IMR-90 (cell line): ENCODE data around the gene ARL2. TPM values are rescaled to one million over a fixed set of nuclear protein-coding genes. Genes with fewer than 3 reads are reported as not detected.

ENCODE experiments used
- ATAC-seq: fragments of 200-7000 bp; cut with Tn5 transposase; 2 replicates; pipeline ENCODE4 v1.9.1; 2020; ENCODE audit warnings: low read depth, mild to moderate bottlenecking, moderate library complexity
- BruUV-seq: library from RNA; stranded (reverse); fragments of 400-500 nt; replicated peaks from 2 replicates; lab custom pipeline; 2021; lab: Mats Ljungman, UMichigan
- CTCF ChIA-PET: fragments of 300-600 bp; formaldehyde crosslinking; extraction: SDS; loops from one replicate; lab custom pipeline; 2021; ENCODE audit warnings: antibody characterized with exemption; lab: Yijun Ruan, JAX
- POLR2A ChIA-PET: fragments of 300-600 bp; sonication (Branson Sonifier 250); formaldehyde crosslinking; loops from one replicate; lab custom pipeline; 2022; ENCODE audit warnings: antibody characterized with exemption; ENCODE audit not compliant: unreplicated experiment; lab: Charles Lee
- DNase-seq: peaks from one replicate; pipeline ENCODE4 v3.0.0; 2013
- H2AFZ ChIP-seq: replicated peaks from 2 replicates; pipeline ENCODE3; 2013; ENCODE audit warnings: low read length, mild to moderate bottlenecking; ENCODE audit not compliant: poor library complexity
- H2AK5ac ChIP-seq: 2 replicates; pipeline ENCODE4 v1.6.1; 2013; ENCODE audit warnings: low read depth, low read length, inconsistent platforms
- H2AK9ac ChIP-seq: replicated peaks from 2 replicates; pipeline ENCODE3; 2013; ENCODE audit warnings: mild to moderate bottlenecking, low read depth, low read length, moderate library complexity; ENCODE audit not compliant: poor library complexity
- H2BK120ac ChIP-seq: 2 replicates; pipeline ENCODE4 v1.6.1; 2013; ENCODE audit warnings: low read depth, low read length, inconsistent platforms
- H2BK15ac ChIP-seq: 3 replicates; pipeline ENCODE4 v1.6.1; 2013; ENCODE audit warnings: low read depth, low read length, inconsistent platforms
- H2BK20ac ChIP-seq: 2 replicates; pipeline ENCODE4 v1.6.1; 2013; ENCODE audit warnings: low read depth, mild to moderate bottlenecking, inconsistent platforms, low read length, moderate library complexity
- H2BK5ac ChIP-seq: 2 replicates; pipeline ENCODE4 v1.6.1; 2013; ENCODE audit warnings: mild to moderate bottlenecking, low read depth, low read length, inconsistent platforms; ENCODE audit not compliant: poor library complexity, severe bottlenecking
- H3K14ac ChIP-seq: replicated peaks from 2 replicates; pipeline ENCODE4 v1.6.1; 2013; ENCODE audit warnings: low read depth, low read length, inconsistent platforms
- H3K18ac ChIP-seq: 2 replicates; pipeline ENCODE4 v1.6.1; 2013; ENCODE audit warnings: low read depth, low read length, control low read depth
- H3K23ac ChIP-seq: 2 replicates; pipeline ENCODE4 v1.6.1; 2013; ENCODE audit warnings: low read depth, low read length, inconsistent platforms
- H3K27ac ChIP-seq: 2 replicates; pipeline ENCODE4 v1.5.1; 2013; ENCODE audit warnings: mild to moderate bottlenecking, control low read depth, low read length; ENCODE audit not compliant: insufficient read depth
- H3K27me3 ChIP-seq: 2 replicates; pipeline ENCODE4 v1.6.1; 2013; ENCODE audit warnings: low read length; ENCODE audit not compliant: control insufficient read depth, insufficient read depth
- H3K36me3 ChIP-seq: 2 replicates; pipeline ENCODE4 v1.6.1; 2013; ENCODE audit warnings: low read length, mixed read lengths; ENCODE audit not compliant: control insufficient read depth, insufficient read depth
- H3K4ac ChIP-seq: 2 replicates; pipeline ENCODE4 v1.6.1; 2013; ENCODE audit warnings: low read depth, low read length, inconsistent platforms
- H3K4me1 ChIP-seq: 2 replicates; pipeline ENCODE4 v1.6.1; 2013; ENCODE audit warnings: low read length, mixed read lengths; ENCODE audit not compliant: control insufficient read depth, insufficient read depth
- H3K4me2 ChIP-seq: 2 replicates; pipeline ENCODE4 v1.6.1; 2013; ENCODE audit warnings: low read depth, mild to moderate bottlenecking, control low read depth, low read length, moderate library complexity
- H3K4me3 ChIP-seq: 2 replicates; pipeline ENCODE4 v1.5.1; 2013; ENCODE audit warnings: low read depth, mild to moderate bottlenecking, control low read depth, low read length, moderate library complexity; ENCODE audit not compliant: insufficient read depth
- H3K56ac ChIP-seq: 2 replicates; pipeline ENCODE4 v1.6.1; 2013; ENCODE audit warnings: low read length, inconsistent platforms; ENCODE audit not compliant: insufficient read depth; ENCODE audit errors: extremely low read depth
- H3K79me1 ChIP-seq, 2 experiments: 2 replicates each; pipeline ENCODE4 v1.6.1; 2013; ENCODE audit warnings: low read length in 2 of 2, inconsistent platforms in 1 of 2, low read depth in 1 of 2
- H3K9ac ChIP-seq: 2 replicates; pipeline ENCODE4 v1.6.1; 2013; ENCODE audit warnings: low read depth, low read length, control low read depth
- H3K9me1 ChIP-seq: 2 replicates; pipeline ENCODE4 v1.6.1; 2013; ENCODE audit warnings: low read length, inconsistent platforms; ENCODE audit not compliant: insufficient read depth
- H3K9me3 ChIP-seq: 2 replicates; pipeline ENCODE4 v1.6.1; 2013; ENCODE audit warnings: low read length; ENCODE audit not compliant: control insufficient read depth, insufficient read depth
- H4K20me1 ChIP-seq: 2 replicates; pipeline ENCODE4 v1.6.1; 2013; ENCODE audit warnings: low read length, inconsistent platforms; ENCODE audit not compliant: insufficient read depth
- H4K5ac ChIP-seq: 2 replicates; pipeline ENCODE4 v1.6.1; 2013; ENCODE audit warnings: mild to moderate bottlenecking, low read depth, low read length, control low read depth
- H4K8ac ChIP-seq, 2 experiments: 2 replicates each; pipeline ENCODE4 v1.6.1; 2013; ENCODE audit warnings: low read depth in 2 of 2, low read length in 2 of 2, control low read depth in 1 of 2, inconsistent platforms in 1 of 2
- H4K91ac ChIP-seq: 2 replicates; pipeline ENCODE4 v1.6.1; 2013; ENCODE audit warnings: low read depth, low read length, inconsistent platforms; ENCODE audit not compliant: insufficient read depth
- FOS ChIP-seq: fragments of 150-350 bp; IDR thresholded peaks from 2 replicates; pipeline ENCODE4 v1.6.1; 2016; ENCODE audit warnings: low read depth, low read length
- MAZ ChIP-seq: IDR thresholded peaks from 2 replicates; pipeline ENCODE4 v1.6.1; 2012; ENCODE audit warnings: low read depth, mild to moderate bottlenecking, low read length, improper control_type of control experiment, moderate library complexity, borderline replicate concordance
- POLR2A ChIP-seq: IDR thresholded peaks from 2 replicates; pipeline ENCODE4 v1.6.1; 2012; ENCODE audit warnings: mild to moderate bottlenecking, low read depth, low read length
- RFX5 ChIP-seq: IDR thresholded peaks from 2 replicates; pipeline ENCODE4 v1.8.0; 2012; ENCODE audit warnings: low read depth, mild to moderate bottlenecking, low read length, moderate library complexity
- WGBS, 2 experiments: methylation state at CpG; one replicate each; pipeline versions ENCODE4 v1.1.5 to v1.1.7; 2013; ENCODE audit warnings: missing lambda C conversion rate in 2 of 2; ENCODE audit not compliant: insufficient read length in 1 of 2; ENCODE audit errors: extremely low coverage in 2 of 2; 5-methylcytosine and 5-hydroxymethylcytosine counted together
- dilution Hi-C: fragments of 300-500 bp; cut with HindIII; formaldehyde crosslinking; loops from one replicate; pipeline ENCODE4 v1.14.3; 2018; ENCODE audit warnings: low sequenced_read_pairs; ENCODE audit not compliant: unreplicated experiment
- in situ Hi-C: fragments of 300-500 bp; cut with MboI; formaldehyde crosslinking; loops from 3 replicates; pipeline ENCODE4 v1.14.3; 2019; ENCODE audit warnings: low sequenced_read_pairs, inconsistent platforms, mixed read lengths
- intact Hi-C: fragments of 100-400 bp; cut with micrococcal nuclease; formaldehyde crosslinking; loops from 2 replicates; pipeline ENCODE4 v1.10.0; 2022
- polyA plus RNA-seq, 3 experiments: library from polyadenylated mRNA; depleted of rRNA; stranded (reverse); fragments of >200 nt; gene quantifications; 2 replicates each; pipeline ENCODE4 v1.2.3, GENCODE V29; 2012; ENCODE audit warnings: low replicate concordance in 1 of 3
- total RNA-seq: library from RNA; depleted of rRNA; stranded (reverse); fragments of >200 nt; gene quantifications from 2 replicates; pipeline ENCODE4 v1.2.3, GENCODE V29; 2012

ARL2 gene
- total and polyA plus RNA-seq, 2 of the 4 experiments (the other 2 are of a cell fraction): 48.9 to 152 TPM

GRCh38 chr11:65014726-65015227 lies 817 bp downstream of the ARL2 start:
- H4K8ac ChIP-seq: peak overlapping the region; percentile 68 to 97; a peak in 3 of 4 replicates
- H3K56ac ChIP-seq: 0 out of 2 replicates have a peak overlapping the region, but pooled peaks have one; percentile 12
- CTCF ChIA-PET: interaction anchor here (1.1 to 1.6 kb wide), 3 partner anchors 10 to 168 kb away, joined by 3 to 5 read pairs (median 4); no protein-coding TSS in a partner anchor
- H3K14ac ChIP-seq: peak overlapping the region; percentile 3; the same call in 1 of the 2 replicates
- peak overlapping the region; percentile 57 for H3K4me3 ChIP-seq
- no peaks in the 10 kb centered on the region for H3K9me3 ChIP-seq
- POLR2A ChIA-PET: interaction anchor here (0.5 kb wide), 1 partner anchor 1452 kb away, joined by 3 read pairs; no protein-coding TSS in a partner anchor
- H3K23ac ChIP-seq: peak overlapping the region; percentile 63
- no TSS peak for BruUV-seq
- H3K4me2 ChIP-seq: peak overlapping the region; percentile 71
- H4K91ac ChIP-seq: no peak overlapping the region; the same call in 1 of the 2 replicates
- peak overlapping the region; percentile 85 for H3K4ac ChIP-seq
- H2AFZ ChIP-seq: peak overlapping the region; percentile 98
- peak overlapping the region; percentile 51 for H3K27ac ChIP-seq
- H3K18ac ChIP-seq: no peak overlapping the region
- H4K20me1 ChIP-seq: no peaks in the 10 kb centered on the region
- 100% methylated on average over 3 of the region's 23 CpGs; no CpG with 5 or more reads in 1 of the 2 experiments for WGBS, 2 experiments
- H3K9ac ChIP-seq: peak overlapping the region; percentile 74
- ATAC-seq (no peak), DNase-seq (no peak)
- H3K36me3 ChIP-seq: peaks cover 7% of the 10 kb centered on the region; the same call in 1 of the 2 replicates
- H4K5ac ChIP-seq: peak overlapping the region; percentile 46
- peaks cover 5% of the 10 kb centered on the region for H3K4me1 ChIP-seq
- H2AK5ac ChIP-seq: peak overlapping the region; percentile 56
- peaks cover 15 to 41% of the 10 kb centered on the region in 2 experiments for H3K79me1 ChIP-seq
- peaks cover 19% of the 10 kb centered on the region for H3K9me1 ChIP-seq
- H3K27me3 ChIP-seq: no peaks in the 10 kb centered on the region
- TF ChIP-seq POLR2A (no peak), RFX5 (no peak), MAZ (no peak), FOS (no peak)
- peak overlapping the region; percentile 62; the same call in 1 of the 2 replicates for H2BK120ac ChIP-seq
- dilution Hi-C loops (no loop called here), in situ Hi-C loops (no loop called here), intact Hi-C loops (loop anchor here (1.0 to 2.0 kb wide), 2 partner anchors 166 to 228 kb away; no protein-coding TSS in a partner anchor)
- no peak overlapping the region for H2BK15ac ChIP-seq
- H2AK9ac ChIP-seq: peak overlapping the region; percentile 98
- no peak overlapping the region for H2BK20ac ChIP-seq
- peak overlapping the region; percentile 74 for H2BK5ac ChIP-seq
